ENCODE results near the gene STAT4.

The STAT4 gene

GRCh38 chr2:191083540-191083939 lies 67.3 kb downstream of the STAT4 start:
- Histone ChIP-seq H3K36me3 (ENCODE audit: control insufficient read depth, low read length) (no peaks in the 10 kb centered on the region), H3K4me1 (ENCODE audit: control insufficient read depth, low read length) (no peaks in the 10 kb centered on the region), H3K79me2 (ENCODE audit: control insufficient read depth, low read length) (no peaks in the 10 kb centered on the region), H3K4me2 (ENCODE audit: low read length) (no peak overlapping the region), H3K27ac (ENCODE audit: low read depth, low read length) (no peak overlapping the region), H4K20me1 (ENCODE audit: control insufficient read depth, insufficient read depth, low read depth, low read length) (no peaks in the 10 kb centered on the region), H3K4me3 (ENCODE audit: low read length) (no peak overlapping the region), H3K27me3 (ENCODE audit: control insufficient read depth, low read length) (no peaks in the 10 kb centered on the region), H3K9me3 (ENCODE audit: control insufficient read depth, insufficient read depth, low read length) (no peaks in the 10 kb centered on the region), H3F3A (ENCODE audit: control insufficient read depth, insufficient read depth) (no peaks in the 10 kb centered on the region), H3K9me2 (replicated peaks; ENCODE audit: control insufficient read depth, low read length) (no peaks in the 10 kb centered on the region)
- TF ChIP-seq EZH2phosphoT487 (IDR thresholded peaks at IDR 0.05; ENCODE audit: borderline replicate concordance, low read length) (no peak), CTCF (IDR thresholded peaks at IDR 0.05; ENCODE audit: low read depth, low read length, poor library complexity, severe bottlenecking) (no peak)

GRCh38 chr2:191082321-191082720 lies 68.5 kb downstream of the STAT4 start:
- H3K36me3 ChIP-seq (ENCODE audit: control insufficient read depth, low read length), result no peaks in the 10 kb centered on the region
- H3K4me2 ChIP-seq (ENCODE audit: low read length), result no peak overlapping the region
- H3K9me3 ChIP-seq (ENCODE audit: control insufficient read depth, insufficient read depth, low read length), result no peaks in the 10 kb centered on the region
- H3K27me3 ChIP-seq (ENCODE audit: control insufficient read depth, low read length), result no peaks in the 10 kb centered on the region
- no peak overlapping the region for H3K4me3 ChIP-seq (ENCODE audit: low read length)
- H3K9me2 ChIP-seq (replicated peaks; ENCODE audit: control insufficient read depth, low read length), result no peaks in the 10 kb centered on the region
- H3K27ac ChIP-seq (ENCODE audit: low read depth, low read length), result no peak overlapping the region
- H4K20me1 ChIP-seq (ENCODE audit: control insufficient read depth, insufficient read depth, low read depth, low read length), result no peaks in the 10 kb centered on the region
- H3K4me1 ChIP-seq (ENCODE audit: control insufficient read depth, low read length), result no peaks in the 10 kb centered on the region
- no peaks in the 10 kb centered on the region for H3K79me2 ChIP-seq (ENCODE audit: control insufficient read depth, low read length)
- no peaks in the 10 kb centered on the region for H3F3A ChIP-seq (ENCODE audit: control insufficient read depth, insufficient read depth)
- TF ChIP-seq EZH2phosphoT487 (IDR thresholded peaks at IDR 0.05; ENCODE audit: borderline replicate concordance, low read length) (no peak), CTCF (IDR thresholded peaks at IDR 0.05; ENCODE audit: low read depth, low read length, poor library complexity, severe bottlenecking) (no peak)

GRCh38 chr2:191081411-191082155 lies 69.2 kb downstream of the STAT4 start:
- H3K4me3 ChIP-seq (ENCODE audit: low read length), result no peak overlapping the region
- H3K79me2 ChIP-seq (ENCODE audit: control insufficient read depth, low read length), result no peaks in the 10 kb centered on the region
- H3K9me3 ChIP-seq (ENCODE audit: control insufficient read depth, insufficient read depth, low read length), result no peaks in the 10 kb centered on the region
- TF ChIP-seq EZH2phosphoT487 (IDR thresholded peaks at IDR 0.05; ENCODE audit: borderline replicate concordance, low read length) (no peak), CTCF (IDR thresholded peaks at IDR 0.05; ENCODE audit: low read depth, low read length, poor library complexity, severe bottlenecking) (no peak)
- no peaks in the 10 kb centered on the region for H3K9me2 ChIP-seq (replicated peaks; ENCODE audit: control insufficient read depth, low read length)
- H3K27ac ChIP-seq (ENCODE audit: low read depth, low read length), result no peak overlapping the region
- H3F3A ChIP-seq (ENCODE audit: control insufficient read depth, insufficient read depth), result no peaks in the 10 kb centered on the region
- no peaks in the 10 kb centered on the region for H3K4me1 ChIP-seq (ENCODE audit: control insufficient read depth, low read length)
- no peaks in the 10 kb centered on the region for H3K36me3 ChIP-seq (ENCODE audit: control insufficient read depth, low read length)
- 0 out of 2 replicates have a peak, but pooled peaks cover 3% of the 10 kb centered on the region for H3K27me3 ChIP-seq (ENCODE audit: control insufficient read depth, low read length)
- no peaks in the 10 kb centered on the region for H4K20me1 ChIP-seq (ENCODE audit: control insufficient read depth, insufficient read depth, low read depth, low read length)
- no peak overlapping the region for H3K4me2 ChIP-seq (ENCODE audit: low read length)
